PFSK-1 (cell line): ENCODE results near the gene CFAP61.

Experiments used
- FOXP2 ChIP-seq: optimal IDR thresholded peaks from 2 replicates; pipeline ENCODE3; 2011; ENCODE audit warnings: borderline replicate concordance, control low read depth, inconsistent platforms; ENCODE audit not compliant: insufficient read depth; ENCODE audit errors: extremely low read length, extremely low read depth
- POLR2AphosphoS5 ChIP-seq: IDR thresholded peaks from 2 replicates; pipeline ENCODE4 v1.6.1; 2012; ENCODE audit warnings: low read depth, mild to moderate bottlenecking, control low read depth, low read length, moderate library complexity
- REST ChIP-seq, 2 experiments: IDR thresholded peaks; 2 replicates each; pipeline versions ENCODE4 v1.6.1 to v1.8.0; 2011 to 2012; ENCODE audit warnings: low read depth in 2 of 2, low read length in 2 of 2, control low read depth in 1 of 2, inconsistent platforms in 1 of 2, mild to moderate bottlenecking in 1 of 2, moderate library complexity in 1 of 2; ENCODE audit not compliant: insufficient read depth in 1 of 2
- SIN3A ChIP-seq: IDR thresholded peaks from 2 replicates; pipeline ENCODE4 v1.6.1; 2012; ENCODE audit warnings: mild to moderate bottlenecking, low read length, moderate library complexity, borderline replicate concordance; ENCODE audit not compliant: insufficient read depth
- TAF1 ChIP-seq: IDR thresholded peaks from 2 replicates; pipeline ENCODE4 v1.6.1; 2012; ENCODE audit warnings: low read length, control low read depth, borderline replicate concordance; ENCODE audit not compliant: insufficient read depth

CFAP61 gene

GRCh38 chr20:20331817-20332216, 279.5 kb downstream of the CFAP61 start:
- TF ChIP-seq TAF1: no peak

- TF ChIP-seq TAF1 (no peak), SIN3A (no peak), POLR2AphosphoS5 (no peak), FOXP2 (no peak), REST (IDR thresholded peaks at IDR 0.05; ENCODE audit: insufficient read depth in 1 of 2, low read depth in 2 of 2, low read length in 2 of 2) (no peak)
Observed at GRCh38 chr20:20333866-20334265, 281.5 kb downstream of the CFAP61 start.

- TF ChIP-seq POLR2AphosphoS5 (no peak), FOXP2 (no peak), REST (IDR thresholded peaks at IDR 0.05; ENCODE audit: insufficient read depth in 1 of 2, low read depth in 2 of 2, low read length in 2 of 2) (no peak), TAF1 (no peak), SIN3A (no peak)
Observed at GRCh38 chr20:20334489-20334888, 282.2 kb downstream of the CFAP61 start.

- TF ChIP-seq SIN3A: no peak
- TF ChIP-seq TAF1: no peak
- TF ChIP-seq POLR2AphosphoS5: no peak
- TF ChIP-seq REST (IDR thresholded peaks at IDR 0.05; ENCODE audit: insufficient read depth in 1 of 2, low read depth in 2 of 2, low read length in 2 of 2): no peak
- TF ChIP-seq FOXP2: no peak
Observed at GRCh38 chr20:20338133-20338730, 285.9 kb downstream of the CFAP61 start.

GRCh38 chr20:20340443-20340842, 288.1 kb downstream of the CFAP61 start:
- TF ChIP-seq FOXP2 (no peak), REST (IDR thresholded peaks at IDR 0.05; ENCODE audit: insufficient read depth in 1 of 2, low read depth in 2 of 2, low read length in 2 of 2) (no peak), TAF1 (no peak), SIN3A (no peak), POLR2AphosphoS5 (no peak)

- no peak for TF ChIP-seq POLR2AphosphoS5
- no peak for TF ChIP-seq TAF1
- no peak for TF ChIP-seq SIN3A
- no peak for TF ChIP-seq FOXP2
- TF ChIP-seq REST (IDR thresholded peaks at IDR 0.05; ENCODE audit: insufficient read depth in 1 of 2, low read depth in 2 of 2, low read length in 2 of 2): no peak
Observed at GRCh38 chr20:20341371-20341770, 289.0 kb downstream of the CFAP61 start.
